ENCODE measurements around the gene SH3PXD2B. TPM values are rescaled to one million over a fixed set of nuclear protein-coding genes. Genes with fewer than 3 reads are reported as not detected.

Gene SH3PXD2B
- total RNA-seq, 1 experiment from 2014 or later = 64.1 TPM

DNA sequence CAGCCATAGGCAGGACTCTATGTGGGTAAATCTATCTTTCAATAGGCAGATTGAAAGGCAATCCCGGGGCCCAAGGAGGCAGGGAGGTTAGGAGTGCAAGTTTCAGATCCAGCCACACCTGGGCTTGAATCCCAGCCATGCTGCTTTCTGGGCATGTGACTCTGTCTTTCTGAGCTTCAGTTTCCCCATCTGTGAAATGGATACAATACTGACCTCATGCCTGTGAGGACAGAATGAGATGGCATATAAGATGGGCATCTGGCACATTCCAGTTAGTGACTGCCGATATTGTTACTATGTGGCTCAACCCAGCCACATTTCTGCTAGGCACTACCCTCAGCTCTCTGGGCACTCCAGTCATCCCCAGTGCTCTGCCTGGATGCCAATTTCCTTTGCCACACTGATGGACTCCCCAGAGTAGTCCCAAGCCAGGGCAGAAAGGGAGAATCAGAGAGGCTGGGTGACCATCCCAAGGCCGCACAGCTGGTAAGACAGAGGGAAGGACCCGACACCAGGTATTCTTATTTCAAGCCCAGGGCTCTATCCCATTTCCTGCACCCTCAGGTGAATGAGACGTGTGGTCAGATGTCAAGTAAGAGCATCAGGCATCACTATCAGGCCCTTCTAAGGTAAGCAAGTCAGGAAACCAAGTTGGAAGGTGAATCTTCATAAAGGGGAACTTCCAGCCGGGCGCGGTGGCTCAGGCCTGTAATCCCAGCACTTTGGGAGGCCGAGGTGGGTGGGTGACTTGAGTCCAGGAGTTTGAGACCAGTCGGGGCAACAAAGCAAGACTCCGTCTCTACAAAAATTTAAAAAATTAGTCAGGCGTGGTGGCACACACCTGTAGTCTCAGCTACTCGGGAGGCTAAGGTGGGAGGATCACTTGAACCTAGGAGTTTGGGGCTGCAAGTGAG is 38.7 kb downstream of the SH3PXD2B start (continued):
- TF ChIP-seq, protein P1, sequence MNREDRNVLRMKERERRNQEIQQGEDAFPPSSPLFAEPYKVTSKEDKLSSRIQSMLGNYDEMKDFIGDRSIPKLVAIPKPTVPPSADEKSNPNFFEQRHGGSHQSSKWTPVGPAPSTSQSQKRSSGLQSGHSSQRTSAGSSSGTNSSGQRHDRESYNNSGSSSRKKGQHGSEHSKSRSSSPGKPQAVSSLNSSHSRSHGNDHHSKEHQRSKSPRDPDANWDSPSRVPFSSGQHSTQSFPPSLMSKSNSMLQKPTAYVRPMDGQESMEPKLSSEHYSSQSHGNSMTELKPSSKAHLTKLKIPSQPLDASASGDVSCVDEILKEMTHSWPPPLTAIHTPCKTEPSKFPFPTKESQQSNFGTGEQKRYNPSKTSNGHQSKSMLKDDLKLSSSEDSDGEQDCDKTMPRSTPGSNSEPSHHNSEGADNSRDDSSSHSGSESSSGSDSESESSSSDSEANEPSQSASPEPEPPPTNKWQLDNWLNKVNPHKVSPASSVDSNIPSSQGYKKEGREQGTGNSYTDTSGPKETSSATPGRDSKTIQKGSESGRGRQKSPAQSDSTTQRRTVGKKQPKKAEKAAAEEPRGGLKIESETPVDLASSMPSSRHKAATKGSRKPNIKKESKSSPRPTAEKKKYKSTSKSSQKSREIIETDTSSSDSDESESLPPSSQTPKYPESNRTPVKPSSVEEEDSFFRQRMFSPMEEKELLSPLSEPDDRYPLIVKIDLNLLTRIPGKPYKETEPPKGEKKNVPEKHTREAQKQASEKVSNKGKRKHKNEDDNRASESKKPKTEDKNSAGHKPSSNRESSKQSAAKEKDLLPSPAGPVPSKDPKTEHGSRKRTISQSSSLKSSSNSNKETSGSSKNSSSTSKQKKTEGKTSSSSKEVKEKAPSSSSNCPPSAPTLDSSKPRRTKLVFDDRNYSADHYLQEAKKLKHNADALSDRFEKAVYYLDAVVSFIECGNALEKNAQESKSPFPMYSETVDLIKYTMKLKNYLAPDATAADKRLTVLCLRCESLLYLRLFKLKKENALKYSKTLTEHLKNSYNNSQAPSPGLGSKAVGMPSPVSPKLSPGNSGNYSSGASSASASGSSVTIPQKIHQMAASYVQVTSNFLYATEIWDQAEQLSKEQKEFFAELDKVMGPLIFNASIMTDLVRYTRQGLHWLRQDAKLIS (CRISPR knock-in tag; IDR thresholded peaks at IDR 0.05; ENCODE audit: borderline replicate concordance) = no peak
- TF ChIP-seq ZNF263 (CRISPR knock-in tag; IDR thresholded peaks at IDR 0.05; ENCODE audit: low read depth) (no peak), ZNF416 (CRISPR knock-in tag; IDR thresholded peaks at IDR 0.05) (no peak), CREM (CRISPR knock-in tag; IDR thresholded peaks at IDR 0.05) (no peak), PRRX2 (CRISPR knock-in tag; IDR thresholded peaks at IDR 0.05) (no peak), EMX1 (CRISPR knock-in tag; IDR thresholded peaks at IDR 0.05) (no peak), ZNF317 (CRISPR knock-in tag; IDR thresholded peaks at IDR 0.05; ENCODE audit: borderline replicate concordance, low read depth) (no peak)
- TF ChIP-seq, protein P2, sequence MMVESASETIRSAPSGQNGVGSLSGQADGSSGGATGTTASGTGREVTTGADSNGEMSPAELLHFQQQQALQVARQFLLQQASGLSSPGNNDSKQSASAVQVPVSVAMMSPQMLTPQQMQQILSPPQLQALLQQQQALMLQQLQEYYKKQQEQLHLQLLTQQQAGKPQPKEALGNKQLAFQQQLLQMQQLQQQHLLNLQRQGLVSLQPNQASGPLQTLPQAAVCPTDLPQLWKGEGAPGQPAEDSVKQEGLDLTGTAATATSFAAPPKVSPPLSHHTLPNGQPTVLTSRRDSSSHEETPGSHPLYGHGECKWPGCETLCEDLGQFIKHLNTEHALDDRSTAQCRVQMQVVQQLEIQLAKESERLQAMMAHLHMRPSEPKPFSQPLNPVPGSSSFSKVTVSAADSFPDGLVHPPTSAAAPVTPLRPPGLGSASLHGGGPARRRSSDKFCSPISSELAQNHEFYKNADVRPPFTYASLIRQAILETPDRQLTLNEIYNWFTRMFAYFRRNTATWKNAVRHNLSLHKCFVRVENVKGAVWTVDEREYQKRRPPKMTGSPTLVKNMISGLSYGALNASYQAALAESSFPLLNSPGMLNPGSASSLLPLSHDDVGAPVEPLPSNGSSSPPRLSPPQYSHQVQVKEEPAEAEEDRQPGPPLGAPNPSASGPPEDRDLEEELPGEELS (CRISPR knock-in tag; IDR thresholded peaks at IDR 0.05) = no peak
- TF ChIP-seq, protein P3, sequence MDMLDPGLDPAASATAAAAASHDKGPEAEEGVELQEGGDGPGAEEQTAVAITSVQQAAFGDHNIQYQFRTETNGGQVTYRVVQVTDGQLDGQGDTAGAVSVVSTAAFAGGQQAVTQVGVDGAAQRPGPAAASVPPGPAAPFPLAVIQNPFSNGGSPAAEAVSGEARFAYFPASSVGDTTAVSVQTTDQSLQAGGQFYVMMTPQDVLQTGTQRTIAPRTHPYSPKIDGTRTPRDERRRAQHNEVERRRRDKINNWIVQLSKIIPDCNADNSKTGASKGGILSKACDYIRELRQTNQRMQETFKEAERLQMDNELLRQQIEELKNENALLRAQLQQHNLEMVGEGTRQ (CRISPR knock-in tag; IDR thresholded peaks at IDR 0.05) = no peak
- TF ChIP-seq, protein P4, sequence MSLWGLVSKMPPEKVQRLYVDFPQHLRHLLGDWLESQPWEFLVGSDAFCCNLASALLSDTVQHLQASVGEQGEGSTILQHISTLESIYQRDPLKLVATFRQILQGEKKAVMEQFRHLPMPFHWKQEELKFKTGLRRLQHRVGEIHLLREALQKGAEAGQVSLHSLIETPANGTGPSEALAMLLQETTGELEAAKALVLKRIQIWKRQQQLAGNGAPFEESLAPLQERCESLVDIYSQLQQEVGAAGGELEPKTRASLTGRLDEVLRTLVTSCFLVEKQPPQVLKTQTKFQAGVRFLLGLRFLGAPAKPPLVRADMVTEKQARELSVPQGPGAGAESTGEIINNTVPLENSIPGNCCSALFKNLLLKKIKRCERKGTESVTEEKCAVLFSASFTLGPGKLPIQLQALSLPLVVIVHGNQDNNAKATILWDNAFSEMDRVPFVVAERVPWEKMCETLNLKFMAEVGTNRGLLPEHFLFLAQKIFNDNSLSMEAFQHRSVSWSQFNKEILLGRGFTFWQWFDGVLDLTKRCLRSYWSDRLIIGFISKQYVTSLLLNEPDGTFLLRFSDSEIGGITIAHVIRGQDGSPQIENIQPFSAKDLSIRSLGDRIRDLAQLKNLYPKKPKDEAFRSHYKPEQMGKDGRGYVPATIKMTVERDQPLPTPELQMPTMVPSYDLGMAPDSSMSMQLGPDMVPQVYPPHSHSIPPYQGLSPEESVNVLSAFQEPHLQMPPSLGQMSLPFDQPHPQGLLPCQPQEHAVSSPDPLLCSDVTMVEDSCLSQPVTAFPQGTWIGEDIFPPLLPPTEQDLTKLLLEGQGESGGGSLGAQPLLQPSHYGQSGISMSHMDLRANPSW (CRISPR knock-in tag; conservative IDR thresholded peaks at IDR 0.05; ENCODE audit: low read depth) = no peak

DNA sequence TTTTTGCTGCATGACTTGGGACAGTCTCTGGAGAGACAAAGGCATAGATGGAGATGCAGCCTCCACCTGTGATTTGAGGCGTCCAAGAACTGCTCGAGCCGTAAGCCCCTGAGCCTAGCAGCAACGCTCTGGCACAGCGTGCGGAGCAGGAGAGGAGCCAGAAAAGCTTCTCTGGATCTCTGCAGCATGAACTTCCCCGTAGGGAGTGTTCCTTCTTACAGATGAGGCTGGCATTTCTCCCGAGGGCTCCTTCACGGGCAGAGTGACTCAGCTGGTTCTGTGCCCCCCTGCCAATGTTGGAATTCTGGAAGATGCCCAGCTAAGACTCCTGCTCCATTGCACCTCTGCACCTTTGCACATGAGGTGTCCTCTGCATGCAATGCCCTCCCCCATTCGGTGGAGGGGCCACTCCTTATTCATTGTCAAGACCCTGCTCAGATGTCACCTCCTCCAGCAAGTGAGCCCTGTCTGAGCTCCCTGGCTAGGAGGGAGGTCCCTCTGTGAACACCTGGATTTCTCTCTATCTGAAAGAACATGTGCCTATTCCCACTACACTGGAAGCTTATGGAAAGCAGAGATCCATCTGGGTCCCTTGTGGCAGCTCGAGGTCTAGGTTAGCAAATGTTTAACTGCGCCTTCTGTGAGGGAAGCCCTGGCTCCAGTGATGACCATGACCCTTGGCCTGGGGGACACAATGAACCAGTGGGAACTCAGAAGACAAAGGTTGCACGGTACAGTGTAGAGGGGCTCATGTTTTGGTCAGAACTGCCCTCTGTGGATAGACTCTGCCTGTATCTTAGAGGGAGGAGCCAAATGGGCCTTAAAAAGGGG is 39.6 kb downstream of the SH3PXD2B start:
- Mint-ChIP-seq H3K27me3 (ENCODE audit: low read depth) (no peaks in the 10 kb centered on the region), H3K4me1 (peaks cover 22% of the 10 kb centered on the region), H3K9me3 (no peaks in the 10 kb centered on the region; the same call in 1 of the 2 replicates), H3K27ac (no peak overlapping the region), H3K4me3 (no peak overlapping the region), H3K36me3 (peaks cover 38% of the 10 kb centered on the region)
- DNase-seq (ENCODE audit: low spot score) (no peak), ATAC-seq (no peak)
- CTCF ChIA-PET = interaction anchor here (1.4 to 1.5 kb wide), 2 partner anchors 36 to 47 kb away, joined by 3 to 4 read pairs; no protein-coding TSS in a partner anchor
- POLR2A ChIA-PET = no interaction called here
- TF ChIP-seq ESRRA (CRISPR knock-in tag; IDR thresholded peaks at IDR 0.05; ENCODE audit: borderline replicate concordance) (no peak), GABPB1 (CRISPR knock-in tag; IDR thresholded peaks at IDR 0.05) (peak; percentile 65)
